Measurements from ENCODE around the gene CGB7.
A peak's percentile ranks its signal among the peaks of the same experiment; 100 is the strongest.

The CGB7 gene

GRCh38 chr19:49014870-49015255 lies 42.7 kb downstream of the CGB7 start:
- DNase-seq = no peak

- DNase-seq = peak; percentile 22
Observed at GRCh38 chr19:49014123-49014869, 43.3 kb downstream of the CGB7 start.

GRCh38 chr19:49011194-49011593 lies 46.4 kb downstream of the CGB7 start:
- DNase-seq = no peak

- DNase-seq = no peak
Observed at GRCh38 chr19:49010453-49010852, 47.1 kb downstream of the CGB7 start.

GRCh38 chr19:49009828-49010227 lies 47.7 kb downstream of the CGB7 start:
- no peak for DNase-seq

GRCh38 chr19:49006905-49007304 lies 50.6 kb downstream of the CGB7 start:
- no peak for DNase-seq

- no peak for DNase-seq
Observed at GRCh38 chr19:49004964-49005614, 52.5 kb downstream of the CGB7 start.

Data from T1000 (cell line).